Measurements from ENCODE around the gene FOXP2.

Gene FOXP2

DNA sequence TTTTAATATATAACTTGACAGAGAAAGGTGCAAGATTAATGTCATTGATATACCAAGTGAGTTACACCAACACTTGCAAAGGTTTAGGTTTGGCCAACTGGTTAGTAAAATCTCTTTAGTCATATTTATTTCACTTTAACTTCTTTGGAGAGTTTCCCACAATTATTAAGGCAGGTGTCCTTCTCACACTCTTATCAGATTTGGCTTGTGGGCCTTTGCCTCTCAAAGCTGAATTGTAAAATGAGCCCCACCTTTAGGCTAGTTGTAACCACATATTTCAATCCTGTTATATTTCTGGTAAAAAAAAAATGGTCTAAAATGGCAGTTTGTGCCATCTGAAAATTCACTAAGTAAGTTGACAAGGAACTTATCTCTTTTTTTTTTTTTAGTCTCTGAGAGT is 26.6 kb upstream of the FOXP2 start:
- TF ChIP-seq, protein P1, sequence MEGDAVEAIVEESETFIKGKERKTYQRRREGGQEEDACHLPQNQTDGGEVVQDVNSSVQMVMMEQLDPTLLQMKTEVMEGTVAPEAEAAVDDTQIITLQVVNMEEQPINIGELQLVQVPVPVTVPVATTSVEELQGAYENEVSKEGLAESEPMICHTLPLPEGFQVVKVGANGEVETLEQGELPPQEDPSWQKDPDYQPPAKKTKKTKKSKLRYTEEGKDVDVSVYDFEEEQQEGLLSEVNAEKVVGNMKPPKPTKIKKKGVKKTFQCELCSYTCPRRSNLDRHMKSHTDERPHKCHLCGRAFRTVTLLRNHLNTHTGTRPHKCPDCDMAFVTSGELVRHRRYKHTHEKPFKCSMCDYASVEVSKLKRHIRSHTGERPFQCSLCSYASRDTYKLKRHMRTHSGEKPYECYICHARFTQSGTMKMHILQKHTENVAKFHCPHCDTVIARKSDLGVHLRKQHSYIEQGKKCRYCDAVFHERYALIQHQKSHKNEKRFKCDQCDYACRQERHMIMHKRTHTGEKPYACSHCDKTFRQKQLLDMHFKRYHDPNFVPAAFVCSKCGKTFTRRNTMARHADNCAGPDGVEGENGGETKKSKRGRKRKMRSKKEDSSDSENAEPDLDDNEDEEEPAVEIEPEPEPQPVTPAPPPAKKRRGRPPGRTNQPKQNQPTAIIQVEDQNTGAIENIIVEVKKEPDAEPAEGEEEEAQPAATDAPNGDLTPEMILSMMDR (IDR thresholded peaks at IDR 0.05; ENCODE audit: low read depth, low read length, missing control alignments) = no peak
- DNase-seq (ENCODE audit: extremely low read depth, low read depth) = no peak
- no peak overlapping the region for H3K4me3 ChIP-seq (replicated peaks; ENCODE audit: low read depth, low read length)

DNA sequence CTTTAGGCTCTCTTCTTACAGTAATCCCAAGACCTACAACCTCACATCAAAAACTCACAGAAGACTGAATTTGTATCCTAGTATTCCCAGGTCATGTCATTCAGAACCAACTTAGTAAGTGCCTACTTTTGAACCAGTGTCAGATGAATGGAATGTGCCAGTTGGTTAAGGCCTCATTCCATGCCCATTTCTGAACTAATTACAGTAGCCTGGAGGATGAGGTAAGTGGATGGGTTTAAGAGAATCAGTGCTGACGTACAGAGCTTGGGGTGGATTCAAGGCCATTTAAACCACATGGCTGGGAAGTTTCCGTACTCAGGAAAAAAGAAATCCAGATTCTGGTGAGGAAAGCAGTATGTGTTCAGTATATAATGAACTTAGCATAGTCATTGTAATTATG is 21.9 kb upstream of the FOXP2 start:
- no peak overlapping the region for H3K4me3 ChIP-seq (replicated peaks; ENCODE audit: low read depth, low read length)
- no peak for DNase-seq (ENCODE audit: extremely low read depth, low read depth)
- TF ChIP-seq, protein P1 (IDR thresholded peaks at IDR 0.05; ENCODE audit: low read depth, low read length, missing control alignments) = no peak

DNA sequence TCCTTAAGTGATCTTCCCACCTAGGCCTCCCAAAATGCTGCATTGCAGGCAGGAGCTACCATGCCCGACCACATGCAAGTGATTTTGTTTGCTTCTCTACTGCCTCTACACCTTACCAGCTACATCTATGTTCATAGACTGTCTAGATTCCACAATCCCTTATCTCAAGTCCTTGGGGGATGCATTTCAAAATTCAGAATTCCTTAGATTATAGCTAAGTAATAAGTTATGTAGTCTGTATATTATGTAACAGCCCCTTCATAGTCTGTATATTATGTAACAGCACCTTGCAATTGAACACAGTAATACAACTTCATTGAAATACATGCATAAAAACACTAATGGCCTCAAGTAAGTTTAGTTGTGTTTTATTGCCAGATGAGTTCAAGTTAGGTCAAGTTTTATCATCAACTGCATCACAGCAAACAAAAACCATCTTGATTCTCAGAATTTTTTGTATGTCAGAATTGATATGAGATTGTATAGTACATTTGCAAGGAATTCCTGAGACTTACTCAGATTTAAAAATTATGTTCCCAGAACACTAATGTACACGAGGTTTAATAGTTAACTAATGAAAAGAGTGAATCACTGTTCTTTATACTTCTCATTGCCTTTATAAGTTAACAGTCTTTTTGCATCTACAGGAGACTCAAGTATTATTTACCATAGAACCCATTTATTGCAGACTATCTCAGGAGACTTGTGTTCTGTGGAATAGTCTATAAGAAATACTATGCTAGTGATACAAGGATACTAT is 11.6 kb upstream of the FOXP2 start:
- H3K4me3 ChIP-seq (replicated peaks; ENCODE audit: low read depth, low read length) = no peak overlapping the region
- TF ChIP-seq, protein P1 (IDR thresholded peaks at IDR 0.05; ENCODE audit: low read depth, low read length, missing control alignments) = no peak
- DNase-seq (ENCODE audit: extremely low read depth, low read depth) = no peak

DNA sequence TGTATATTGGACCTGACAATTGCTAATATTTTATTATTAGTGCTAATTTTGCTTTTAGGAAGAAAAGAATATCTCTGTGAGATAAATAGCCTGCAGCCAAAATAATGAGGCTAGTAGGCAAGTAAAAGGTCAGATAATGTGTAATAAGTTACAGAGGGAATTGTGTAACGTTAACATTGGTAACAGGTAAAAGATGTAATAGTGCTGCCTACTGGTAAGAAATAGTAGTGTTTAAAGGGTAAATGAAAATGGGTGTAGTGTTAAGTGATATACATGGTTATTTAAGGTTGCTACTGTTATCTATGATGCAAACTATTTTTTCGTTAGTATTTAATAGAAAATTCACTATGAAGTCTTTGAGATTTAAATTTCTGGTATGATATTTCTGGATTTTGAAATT is 9.2 kb upstream of the FOXP2 start:
- TF ChIP-seq, protein P1 (IDR thresholded peaks at IDR 0.05; ENCODE audit: low read depth, low read length, missing control alignments) = no peak
- no peak for DNase-seq (ENCODE audit: extremely low read depth, low read depth)
- no peak overlapping the region for H3K4me3 ChIP-seq (replicated peaks; ENCODE audit: low read depth, low read length)

DNA sequence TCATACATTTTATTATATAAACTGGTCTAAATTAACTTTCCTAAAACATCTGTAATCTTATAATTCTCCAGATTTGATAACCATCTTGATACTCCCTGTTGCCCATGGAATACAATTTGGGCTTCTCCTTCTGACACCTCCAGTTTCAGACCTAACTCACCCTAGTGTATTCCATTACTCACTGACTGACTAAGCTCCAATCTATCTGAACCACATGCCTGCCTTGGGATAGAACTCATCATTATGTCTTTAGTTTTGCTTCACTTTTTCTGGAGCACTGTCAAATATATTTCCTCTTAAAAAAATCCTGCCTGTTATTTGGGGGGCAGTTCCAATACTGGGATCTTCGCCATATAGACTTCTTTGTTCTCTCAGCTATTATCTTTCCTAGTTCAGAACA is 4.9 kb upstream of the FOXP2 start:
- TF ChIP-seq, protein P1 (IDR thresholded peaks at IDR 0.05; ENCODE audit: low read depth, low read length, missing control alignments) = no peak
- DNase-seq (ENCODE audit: extremely low read depth, low read depth) = no peak
- no peak overlapping the region for H3K4me3 ChIP-seq (replicated peaks; ENCODE audit: low read depth, low read length)

DNA sequence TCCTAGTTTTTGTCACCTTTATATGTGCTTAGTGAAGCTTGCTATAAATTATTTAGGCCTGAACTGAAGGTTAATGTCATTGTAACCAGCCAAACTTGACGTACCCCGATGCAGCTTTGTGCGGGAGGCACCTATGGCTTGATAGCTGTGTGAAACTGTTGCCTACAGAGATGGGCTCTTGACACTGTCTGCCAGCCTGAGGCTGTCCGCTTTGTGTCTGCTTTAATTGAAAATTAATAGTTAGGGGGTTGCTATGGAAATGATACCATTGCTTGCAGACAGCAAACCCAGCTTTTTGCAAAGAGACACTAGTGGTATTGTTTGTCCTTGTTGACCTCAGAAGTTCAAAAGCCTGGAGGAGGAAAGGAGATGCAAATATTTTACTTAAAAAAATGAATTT is 2.1 kb upstream of the FOXP2 start:
- no peak for DNase-seq (ENCODE audit: extremely low read depth, low read depth)
- H3K4me3 ChIP-seq (replicated peaks; ENCODE audit: low read depth, low read length) = no peak overlapping the region
- TF ChIP-seq, protein P1 (IDR thresholded peaks at IDR 0.05; ENCODE audit: low read depth, low read length, missing control alignments) = no peak

DNA sequence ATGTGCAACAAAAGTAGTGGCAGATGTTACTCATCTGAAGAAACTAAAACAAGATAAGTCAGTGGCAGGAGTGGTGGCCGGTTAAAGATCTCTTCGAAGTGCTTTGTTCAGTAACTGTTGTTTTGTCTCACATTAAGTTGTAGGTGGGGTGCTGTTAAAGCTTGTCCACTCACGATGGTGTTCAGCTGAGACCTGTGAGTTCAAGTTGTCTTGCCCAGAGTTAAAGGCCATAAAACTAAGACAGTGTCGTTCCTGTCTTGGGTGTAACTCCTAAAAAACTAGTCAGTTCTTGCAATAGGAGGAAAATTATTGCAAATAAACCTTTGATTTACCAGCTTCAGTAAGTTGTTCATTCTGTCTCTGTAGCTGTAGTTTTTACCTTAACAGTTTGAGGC is 857 bp upstream of the FOXP2 start:
- TF ChIP-seq, protein P1 (IDR thresholded peaks at IDR 0.05; ENCODE audit: low read depth, low read length, missing control alignments) = no peak
- no peak for DNase-seq (ENCODE audit: extremely low read depth, low read depth)
- no peak overlapping the region for H3K4me3 ChIP-seq (replicated peaks; ENCODE audit: low read depth, low read length)
